Activated T-helper 1 cell treated with Interleukin-2 at 50 U/mL for 16 hours (primary cell): Measurements from ENCODE around the gene TTLL10.

Source experiments
- DNase-seq: peaks from one replicate; pipeline ENCODE4 v3.0.0-alpha.2; 2020; ENCODE audit warnings: low read depth

Gene TTLL10

GRCh38 chr1:1206376-1206965 lies 32.8 kb downstream of the TTLL10 start, which contains the start of gene TNFRSF18:
TSS of gene TNFRSF18 (minus strand) at chr1:1206592. CDS start at chr1:1206571, 21 bp downstream.
- DNase-seq, result no peak

GRCh38 chr1:1206966-1207531 lies 33.4 kb downstream of the TTLL10 start:
- DNase-seq, result no peak

GRCh38 chr1:1207571-1207892 lies 33.9 kb downstream of the TTLL10 start:
- no peak for DNase-seq

- DNase-seq, result no peak
These were observed 35.2 kb downstream of the TTLL10 start for GRCh38 chr1:1208713-1209433.

- no peak for DNase-seq
These were observed 37.3 kb downstream of the TTLL10 start for GRCh38 chr1:1210726-1211540.

GRCh38 chr1:1211541-1212441 lies 38.1 kb downstream of the TTLL10 start:
- no peak for DNase-seq

GRCh38 chr1:1212780-1213344 lies 39.2 kb downstream of the TTLL10 start:
- no peak for DNase-seq

- no peak for DNase-seq
These were observed 39.9 kb downstream of the TTLL10 start, which contains the start of gene TNFRSF4 for GRCh38 chr1:1213345-1214265. TSS of gene TNFRSF4 (minus strand) at chr1:1214153. CDS start at chr1:1214127, 26 bp downstream.

- no peak for DNase-seq
These were observed 41.5 kb downstream of the TTLL10 start for GRCh38 chr1:1215080-1215676.

- no peak for DNase-seq
These were observed 42.4 kb downstream of the TTLL10 start for GRCh38 chr1:1215881-1216605.

GRCh38 chr1:1216770-1217620 lies 43.3 kb downstream of the TTLL10 start:
- DNase-seq, result peak; percentile 47

- DNase-seq, result no peak
These were observed 44.2 kb downstream of the TTLL10 start for GRCh38 chr1:1217621-1218523.

- DNase-seq, result no peak
These were observed 45.0 kb downstream of the TTLL10 start for GRCh38 chr1:1218524-1219200.

GRCh38 chr1:1219341-1219740 lies 45.7 kb downstream of the TTLL10 start:
- DNase-seq, result no peak

- DNase-seq, result no peak
These were observed 46.5 kb downstream of the TTLL10 start for GRCh38 chr1:1220197-1220596.

GRCh38 chr1:1221887-1222574 lies 48.4 kb downstream of the TTLL10 start:
- DNase-seq, result no peak
